ENCODE data around the gene PDIA5.
A peak's percentile ranks its signal among the peaks of the same experiment; 100 is the strongest.

The PDIA5 gene

GRCh38 chr3:123072564-123072963 lies 5.7 kb downstream of the PDIA5 start:
- no peak for DNase-seq

GRCh38 chr3:123075359-123075758 lies 8.5 kb downstream of the PDIA5 start:
- no peak for DNase-seq

GRCh38 chr3:123076112-123076495 lies 9.3 kb downstream of the PDIA5 start:
- no peak for DNase-seq

- DNase-seq, result peak; percentile 97
Observed at GRCh38 chr3:123076496-123077418, 9.9 kb downstream of the PDIA5 start.

- DNase-seq, result no peak
Observed at GRCh38 chr3:123078101-123078500, 11.3 kb downstream of the PDIA5 start.

GRCh38 chr3:123080864-123081562 lies 14.2 kb downstream of the PDIA5 start:
- no peak for DNase-seq

GRCh38 chr3:123081718-123082369 lies 15.0 kb downstream of the PDIA5 start:
- DNase-seq, result peak; percentile 44

GRCh38 chr3:123082370-123083065 lies 15.7 kb downstream of the PDIA5 start:
- no peak for DNase-seq

- no peak for DNase-seq
Observed at GRCh38 chr3:123083383-123084124, 16.7 kb downstream of the PDIA5 start.

- DNase-seq, result no peak
Observed at GRCh38 chr3:123084192-123084591, 17.4 kb downstream of the PDIA5 start.

GRCh38 chr3:123084738-123085237 lies 18.0 kb downstream of the PDIA5 start:
- no peak for DNase-seq

GRCh38 chr3:123085293-123085931 lies 18.6 kb downstream of the PDIA5 start:
- no peak for DNase-seq

GRCh38 chr3:123085932-123086627 lies 19.3 kb downstream of the PDIA5 start:
- DNase-seq, result no peak

- no peak for DNase-seq
Observed at GRCh38 chr3:123088387-123088786, 21.6 kb downstream of the PDIA5 start.

- DNase-seq, result no peak
Observed at GRCh38 chr3:123089611-123090331, 22.9 kb downstream of the PDIA5 start.

GRCh38 chr3:123090728-123091531 lies 24.1 kb downstream of the PDIA5 start:
- no peak for DNase-seq

GRCh38 chr3:123092243-123092642 lies 25.4 kb downstream of the PDIA5 start:
- DNase-seq, result no peak

- DNase-seq, result no peak
Observed at GRCh38 chr3:123093696-123094095, 26.9 kb downstream of the PDIA5 start.

Measured in NCI-H1105 (cell line).